DMS153 treated with DMSO at 0.1 percent for 48 hours (cell line): ENCODE measurements around the gene DPM2.
A peak's percentile ranks its signal among the peaks of the same experiment; 100 is the strongest.

Source experiments
- DNase-seq: peaks from one replicate; lab custom pipeline; 2025; ENCODE audit not compliant: unreplicated experiment; lab: John Stamatoyannopoulos, UW

Gene DPM2

DNA sequence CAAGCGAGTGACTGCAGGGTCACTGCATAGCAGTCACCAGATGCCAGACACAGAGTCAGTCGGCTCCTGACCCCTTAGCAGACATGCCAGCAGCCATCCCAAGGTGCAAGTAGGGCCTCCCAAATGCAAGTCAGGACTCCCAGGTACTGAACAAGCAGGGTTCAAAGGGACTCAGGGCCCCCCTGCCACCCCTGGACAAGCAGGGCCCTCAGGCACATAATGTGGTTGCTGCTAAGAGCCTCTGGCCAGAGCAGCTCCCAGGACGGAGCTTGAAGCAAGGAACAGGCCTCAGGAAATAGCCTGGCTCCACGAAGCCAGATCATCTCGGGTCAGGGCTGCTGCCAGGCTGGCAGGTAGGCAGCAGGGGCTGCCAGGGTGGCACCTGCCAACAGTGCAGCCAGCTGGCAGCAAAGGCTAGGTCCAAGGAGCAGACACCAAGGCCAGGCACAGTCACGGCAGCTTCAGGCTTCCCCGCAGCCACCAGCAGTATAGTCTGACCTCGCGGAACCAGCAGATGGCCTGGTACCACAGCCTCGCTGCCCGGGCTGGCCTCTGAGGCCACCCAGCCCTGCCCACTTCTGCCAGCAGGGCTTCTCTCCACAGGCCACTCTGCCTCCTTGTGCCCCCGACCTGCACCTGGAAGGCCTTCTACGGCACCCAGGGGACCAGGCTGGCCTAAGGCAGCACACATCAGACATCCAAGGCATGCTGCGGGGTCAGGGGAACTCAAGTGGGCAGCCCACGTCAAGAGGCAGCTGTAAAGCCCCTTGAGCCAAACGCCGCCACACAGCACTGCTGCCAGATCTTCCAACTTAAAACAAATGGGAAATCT lies 35.7 kb upstream of the DPM2 start:
- no peak for DNase-seq

DNA sequence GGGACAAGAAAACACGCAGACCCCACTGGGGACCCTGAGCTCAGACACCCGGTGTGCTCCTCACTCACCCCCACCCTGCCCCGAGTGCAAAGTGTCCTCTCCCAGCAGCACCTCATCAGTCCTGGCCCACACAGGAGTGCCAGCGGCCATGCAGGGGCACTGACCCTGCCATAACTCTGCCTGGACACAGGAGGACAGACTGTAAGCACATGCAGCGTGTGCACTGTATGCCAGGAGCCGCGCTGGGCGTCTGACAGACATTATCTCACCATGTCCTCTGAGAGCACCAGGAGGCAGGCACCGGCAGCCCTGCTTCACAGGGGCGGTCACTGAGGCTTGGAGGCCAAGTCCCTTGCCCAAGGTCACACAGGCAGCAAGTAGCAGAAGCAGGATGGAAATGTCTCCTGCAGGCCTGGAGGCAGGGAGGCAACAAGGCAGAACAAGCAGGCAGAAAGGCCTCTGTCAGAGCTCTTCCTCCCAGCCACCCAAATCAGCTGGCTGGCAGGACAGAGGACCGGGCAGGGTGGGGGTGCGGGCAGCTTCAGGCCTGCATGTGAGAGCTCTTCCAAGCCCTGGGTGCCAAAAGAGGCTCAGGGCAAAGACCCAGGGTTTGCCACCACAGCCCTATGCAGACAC lies 34.7 kb upstream of the DPM2 start:
- no peak for DNase-seq

DNA sequence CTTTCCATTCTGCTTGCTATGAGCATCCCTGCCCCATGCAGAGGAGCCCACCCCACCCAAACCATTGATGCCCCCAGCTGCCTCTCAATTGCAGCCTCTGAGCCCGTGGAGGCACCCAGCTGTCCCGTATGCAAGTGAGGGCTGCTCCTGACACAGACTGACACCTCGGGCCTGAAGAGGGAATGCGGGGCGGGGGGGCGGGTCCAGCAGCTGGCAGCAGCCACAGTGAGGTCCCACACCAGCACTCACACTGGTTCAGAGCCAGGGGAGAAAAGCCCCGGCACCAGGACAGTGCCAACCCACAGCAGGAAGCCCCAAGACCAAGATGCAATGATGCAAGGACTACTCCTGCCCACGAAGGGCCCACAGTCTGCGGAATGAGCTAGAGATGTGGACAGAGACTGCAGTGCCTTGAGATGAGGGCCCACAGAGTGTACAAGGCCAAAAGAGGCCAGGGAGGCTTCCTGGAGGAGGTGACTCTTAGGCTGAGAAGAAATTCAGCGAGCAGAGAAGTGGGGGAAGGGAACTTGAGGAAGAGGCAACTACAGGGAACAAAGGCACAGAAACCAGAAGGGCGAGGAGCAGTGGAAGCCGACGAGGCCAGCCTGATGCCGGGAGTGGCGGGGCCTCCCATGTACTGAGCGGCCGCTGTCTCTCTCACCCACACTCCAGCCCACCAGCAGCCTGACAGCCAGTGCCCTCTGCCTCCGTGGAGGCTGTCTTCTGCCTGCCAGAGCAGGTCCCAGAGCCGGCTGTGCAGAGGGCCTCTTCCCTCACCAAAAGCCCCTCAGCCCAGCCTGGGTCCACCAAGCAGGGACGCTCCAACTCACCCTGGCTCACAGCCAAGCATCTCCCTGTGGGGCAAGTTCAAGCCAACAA lies 33.9 kb upstream of the DPM2 start:
- DNase-seq, result no peak

DNA sequence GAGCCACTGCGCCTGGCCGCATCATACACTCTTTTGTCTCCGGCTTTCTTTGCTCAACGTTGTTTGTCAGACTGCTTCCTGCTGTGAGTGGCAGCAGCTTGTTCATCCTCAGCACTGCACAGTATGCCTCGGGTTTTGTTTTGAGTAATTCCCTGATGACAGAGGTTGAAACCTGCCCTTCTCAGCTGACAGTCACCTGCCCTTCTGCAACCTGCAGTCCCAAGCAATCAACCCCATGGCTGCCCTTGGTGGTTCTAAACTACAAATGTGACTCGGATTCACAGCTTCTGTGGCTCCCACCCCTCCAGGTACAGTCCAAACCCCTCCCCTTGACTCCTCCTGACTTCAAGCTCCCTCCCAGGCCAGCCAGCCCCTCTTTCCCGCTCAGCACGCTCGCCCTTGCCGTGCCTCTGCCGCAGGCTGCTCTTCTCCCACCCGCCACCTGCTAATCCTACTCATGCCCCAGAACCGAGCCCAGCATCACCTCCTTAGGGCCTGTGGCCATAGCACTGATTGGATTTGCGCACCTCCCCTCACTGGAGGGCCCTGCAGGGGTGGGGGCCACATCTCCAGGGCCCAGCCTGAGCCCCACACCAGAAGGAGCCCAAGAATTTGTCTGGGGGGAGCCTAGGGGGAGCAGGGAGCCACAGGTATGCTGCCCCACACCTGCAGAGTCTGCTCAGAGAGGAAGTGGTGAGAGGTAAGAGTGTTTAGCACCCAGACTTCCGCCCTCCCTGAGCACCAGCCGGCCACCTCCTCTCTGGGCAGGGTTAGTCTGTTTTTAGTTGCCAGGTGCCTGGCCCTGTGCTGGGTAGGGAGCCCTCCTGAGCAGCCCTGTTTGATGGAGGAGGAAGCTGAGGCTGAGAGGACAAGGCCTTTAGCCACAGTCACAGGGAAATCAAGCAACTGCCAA lies 33.0 kb upstream of the DPM2 start:
- peak; percentile 87 for DNase-seq

DNA sequence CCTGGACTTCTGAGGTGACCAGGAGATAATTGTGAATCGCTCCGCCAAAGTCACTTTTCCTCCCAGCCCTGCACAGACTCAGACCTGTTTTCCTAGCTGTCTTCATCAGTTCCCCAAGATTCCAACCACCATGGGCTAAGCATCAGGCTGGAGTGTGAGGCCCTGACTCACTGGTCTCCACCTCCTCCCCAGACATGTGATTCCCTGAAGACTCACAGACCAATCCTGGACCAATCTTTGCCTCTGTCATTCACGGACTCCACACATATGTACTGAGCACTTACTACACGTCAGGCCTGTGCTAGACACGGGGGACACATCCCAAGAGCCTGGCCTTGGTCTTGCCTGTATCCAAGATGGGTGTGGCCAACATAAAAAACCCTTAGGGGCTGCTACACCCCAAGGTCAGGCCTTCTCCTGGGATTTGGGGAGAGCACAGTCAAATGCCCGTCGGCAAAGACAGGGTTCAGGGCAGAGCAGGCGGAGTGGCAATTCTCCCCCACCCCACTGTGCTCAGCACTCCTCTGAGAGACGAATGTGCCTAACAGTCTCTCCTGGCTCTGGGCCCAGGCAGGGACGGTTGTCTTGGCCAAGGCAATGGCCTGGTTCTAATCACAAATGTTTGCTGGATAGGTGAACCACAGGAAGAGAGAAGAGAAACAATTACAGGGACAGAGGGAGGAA lies 31.2 kb upstream of the DPM2 start:
- peak; percentile 38 for DNase-seq

DNA sequence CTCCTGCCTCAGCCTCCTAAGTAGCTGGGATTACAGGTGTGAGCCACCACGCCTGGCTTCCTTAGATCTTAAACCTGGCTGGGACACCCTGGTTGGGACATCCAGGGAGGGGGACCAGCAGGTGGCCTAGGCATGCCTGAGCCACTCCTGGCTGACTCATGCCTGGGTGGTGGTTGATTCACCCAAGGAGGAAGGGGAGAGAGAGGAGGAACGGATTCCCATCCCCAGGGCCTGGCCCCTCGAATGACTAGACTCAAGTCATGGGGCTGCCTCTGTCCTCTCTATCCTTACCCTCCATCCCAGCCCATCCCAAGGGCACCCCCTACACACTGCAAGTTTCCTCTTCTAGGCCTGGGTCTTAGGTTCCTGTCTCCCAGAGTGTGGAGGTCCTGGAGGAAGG lies 30.4 kb upstream of the DPM2 start:
- DNase-seq, result no peak

DNA sequence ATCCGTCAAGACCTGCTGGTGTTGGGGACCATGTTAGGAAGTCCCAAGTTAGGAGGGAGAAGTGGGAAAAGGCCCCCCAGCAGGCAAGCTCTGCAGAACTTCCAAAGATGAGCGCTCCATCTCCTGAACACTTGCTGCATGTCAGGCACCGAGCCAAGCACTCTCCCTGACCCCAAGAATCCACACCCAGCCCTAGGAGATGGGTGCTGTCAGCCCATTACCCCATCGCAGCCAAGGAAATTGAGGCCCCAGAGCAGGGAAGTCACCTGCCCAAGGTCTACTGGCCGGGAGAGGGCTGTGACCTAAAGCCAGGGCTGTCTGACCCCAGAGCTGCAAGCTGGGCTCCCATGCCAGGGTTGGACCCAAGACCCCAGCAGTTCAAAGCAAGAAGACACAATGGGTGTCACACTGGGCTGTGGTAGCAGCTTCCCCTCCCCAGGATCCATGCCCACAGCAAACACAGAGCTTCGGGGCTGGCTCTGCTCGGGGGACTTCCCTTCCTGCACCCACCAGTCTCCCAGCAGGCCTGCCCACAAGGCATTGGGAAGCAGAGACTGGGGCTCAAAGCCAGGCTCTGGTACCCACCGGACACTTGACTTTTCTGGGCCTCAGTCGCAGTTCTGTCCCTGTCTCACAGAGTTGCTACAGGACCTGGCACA lies 29.6 kb upstream of the DPM2 start:
- no peak for DNase-seq

DNA sequence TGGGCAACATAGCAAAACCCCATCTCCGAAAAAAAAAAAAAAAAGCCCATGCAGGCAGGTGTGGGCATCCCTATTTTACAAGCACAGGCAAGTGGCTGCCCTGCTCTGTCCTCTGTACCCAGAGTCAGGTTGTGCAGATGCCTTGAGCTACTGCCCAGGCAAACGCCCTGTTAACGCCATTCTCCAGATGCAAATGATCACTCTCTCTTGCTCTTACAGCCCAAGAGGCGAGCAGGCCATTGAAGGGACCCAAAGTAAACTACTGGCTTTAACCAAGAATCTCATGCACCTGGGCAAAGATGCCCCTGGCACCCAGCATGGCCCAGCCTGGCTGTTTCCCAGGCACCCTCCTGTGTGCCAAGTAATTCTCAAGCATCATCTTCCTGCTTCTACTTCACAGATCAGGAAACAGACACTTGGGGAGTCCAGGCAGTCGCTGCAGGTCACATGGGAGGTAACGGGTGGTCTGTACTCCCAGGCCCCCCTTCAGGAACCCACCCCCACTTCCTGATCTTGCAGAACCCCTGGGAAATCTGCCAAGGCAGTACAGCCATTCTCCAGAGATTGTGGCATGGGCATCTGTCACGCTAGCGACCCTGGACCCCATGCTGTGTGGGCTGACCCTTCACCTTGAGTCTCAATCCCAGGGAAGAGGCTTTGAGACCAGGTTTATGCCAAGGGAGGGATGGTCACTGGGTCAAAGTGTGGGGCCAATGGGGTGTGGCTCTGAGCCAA lies 28.9 kb upstream of the DPM2 start:
- DNase-seq, result no peak

DNA sequence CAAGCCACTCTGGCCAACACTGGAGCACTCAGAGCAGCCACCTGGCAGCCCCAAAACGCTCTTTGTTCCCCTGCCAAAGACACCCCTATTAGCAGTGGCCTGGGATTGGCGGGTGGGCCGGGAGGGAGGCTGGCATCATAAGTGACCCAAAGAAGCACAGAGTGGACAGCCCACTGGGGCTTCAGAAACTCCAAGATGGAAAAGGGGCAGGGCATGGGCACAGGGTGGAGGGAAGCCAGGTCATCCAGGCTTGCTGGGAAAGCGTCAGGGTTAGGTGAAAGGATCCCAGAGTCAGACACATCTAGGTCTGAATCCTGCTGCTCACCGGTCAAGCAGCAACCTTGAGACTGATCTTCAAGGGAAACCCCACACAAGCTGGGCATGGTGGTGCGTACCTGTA lies 28.3 kb upstream of the DPM2 start:
- DNase-seq, result no peak

DNA sequence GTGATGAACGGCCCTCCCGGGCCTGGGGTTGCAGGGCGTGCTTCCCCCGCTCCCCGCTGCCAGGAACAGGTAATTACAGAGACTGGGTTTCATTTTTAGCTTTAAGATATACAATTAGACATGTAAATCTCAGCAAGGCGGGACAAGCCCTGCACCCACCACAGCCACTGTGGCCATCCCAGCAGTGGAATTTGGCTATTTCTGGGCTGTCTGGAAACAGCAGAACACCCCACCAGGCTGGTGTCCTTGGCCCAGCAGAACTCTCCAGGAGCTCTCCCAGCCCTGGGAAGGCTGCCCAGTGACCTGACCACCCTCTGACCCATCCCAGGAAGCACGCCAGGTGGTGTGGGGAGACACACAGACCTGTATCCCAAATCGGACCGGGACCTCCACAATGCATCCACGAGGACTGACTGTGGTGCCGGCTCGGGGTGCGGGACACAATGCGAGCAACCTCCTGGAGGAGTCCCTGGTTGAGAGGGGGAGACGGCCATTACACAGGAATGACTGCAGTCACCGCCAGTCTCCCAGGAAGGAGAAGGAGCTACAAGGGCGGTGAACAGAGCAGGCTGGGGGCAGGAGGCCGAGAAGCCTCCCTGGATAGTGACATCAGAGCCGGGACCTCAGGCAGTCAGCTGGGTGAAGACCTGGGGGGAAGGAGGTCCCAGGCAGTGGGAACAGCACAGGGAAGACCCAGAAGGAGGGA lies 25.9 kb upstream of the DPM2 start:
- DNase-seq, result no peak

DNA sequence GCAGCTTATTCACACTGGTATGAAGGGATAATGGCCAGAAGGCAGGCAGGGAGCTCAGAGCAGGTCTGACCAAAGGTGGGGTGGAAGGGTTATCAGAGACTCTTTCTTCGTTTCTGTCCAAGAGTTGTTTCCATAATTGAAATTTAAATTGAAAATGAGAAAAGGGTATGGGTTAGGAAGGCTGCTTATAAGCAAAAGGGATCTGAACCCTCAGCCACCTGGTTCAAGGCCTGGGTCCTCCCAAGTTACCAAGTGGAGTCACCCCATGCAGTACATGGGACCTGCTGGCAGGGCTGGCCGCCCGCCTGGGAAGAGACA lies 25.3 kb upstream of the DPM2 start:
- DNase-seq, result no peak

DNA sequence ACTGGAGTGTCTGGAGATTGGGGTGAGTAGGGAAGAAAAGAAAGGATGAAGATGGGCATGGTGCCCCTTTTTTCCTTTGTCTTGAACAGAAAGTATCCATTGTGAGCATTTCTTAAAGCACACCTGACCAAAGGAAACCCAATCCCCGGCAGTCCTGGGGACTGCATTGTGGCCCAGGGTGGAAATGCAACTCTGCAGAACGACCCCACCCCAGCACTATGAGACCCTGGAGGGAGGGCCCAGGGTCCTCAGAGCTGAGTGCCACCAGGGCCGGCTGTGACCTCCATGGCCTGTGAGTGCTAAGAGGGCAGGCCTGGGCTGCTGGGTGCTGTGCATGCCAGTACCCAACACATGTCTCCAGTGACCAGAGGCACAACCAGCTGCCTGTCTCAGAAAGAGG lies 24.6 kb upstream of the DPM2 start:
- no peak for DNase-seq

DNA sequence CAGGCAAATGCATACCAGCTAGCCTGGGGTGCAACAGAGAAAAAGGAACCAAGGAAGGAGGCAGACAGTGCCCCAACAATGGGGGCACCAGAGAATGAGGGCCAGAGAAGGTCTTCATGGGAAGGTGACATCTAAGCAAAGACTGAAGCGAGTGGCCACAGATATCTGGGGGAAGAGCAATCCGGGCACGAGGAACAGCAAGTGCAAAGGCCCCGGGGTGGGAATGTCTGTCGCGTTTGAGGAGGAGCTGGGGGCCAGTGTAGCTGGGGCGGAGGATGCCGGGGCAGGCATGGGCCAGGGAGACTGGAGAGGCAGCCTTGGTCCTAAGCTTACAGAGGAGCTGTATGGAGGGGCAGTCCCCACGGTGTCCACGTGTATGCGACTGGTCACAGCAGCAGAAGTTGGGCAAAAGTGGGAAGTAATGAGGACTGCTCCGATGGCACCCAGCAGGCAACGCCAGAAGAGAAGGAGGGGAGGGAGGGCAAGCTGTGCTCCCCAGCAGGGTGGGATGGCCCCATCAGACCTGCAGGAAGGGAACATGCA lies 24.0 kb upstream of the DPM2 start:
- no peak for DNase-seq

DNA sequence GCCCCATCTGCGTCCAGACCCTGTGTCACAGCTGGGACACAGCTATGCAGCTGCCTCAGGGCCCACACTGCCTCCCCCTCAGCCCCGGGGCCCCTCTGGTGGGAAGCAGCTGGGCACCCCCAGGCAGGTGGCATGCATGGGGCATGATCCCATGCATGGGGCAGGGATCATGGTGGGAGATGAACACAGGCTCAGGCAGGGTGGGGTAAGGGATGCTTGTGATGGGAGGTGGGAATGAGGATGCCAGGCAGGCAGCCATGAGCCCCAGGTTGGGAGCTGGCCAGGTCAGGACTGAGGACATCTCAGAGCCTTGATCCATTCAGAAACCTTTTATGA lies 23.5 kb upstream of the DPM2 start:
- DNase-seq, result no peak

DNA sequence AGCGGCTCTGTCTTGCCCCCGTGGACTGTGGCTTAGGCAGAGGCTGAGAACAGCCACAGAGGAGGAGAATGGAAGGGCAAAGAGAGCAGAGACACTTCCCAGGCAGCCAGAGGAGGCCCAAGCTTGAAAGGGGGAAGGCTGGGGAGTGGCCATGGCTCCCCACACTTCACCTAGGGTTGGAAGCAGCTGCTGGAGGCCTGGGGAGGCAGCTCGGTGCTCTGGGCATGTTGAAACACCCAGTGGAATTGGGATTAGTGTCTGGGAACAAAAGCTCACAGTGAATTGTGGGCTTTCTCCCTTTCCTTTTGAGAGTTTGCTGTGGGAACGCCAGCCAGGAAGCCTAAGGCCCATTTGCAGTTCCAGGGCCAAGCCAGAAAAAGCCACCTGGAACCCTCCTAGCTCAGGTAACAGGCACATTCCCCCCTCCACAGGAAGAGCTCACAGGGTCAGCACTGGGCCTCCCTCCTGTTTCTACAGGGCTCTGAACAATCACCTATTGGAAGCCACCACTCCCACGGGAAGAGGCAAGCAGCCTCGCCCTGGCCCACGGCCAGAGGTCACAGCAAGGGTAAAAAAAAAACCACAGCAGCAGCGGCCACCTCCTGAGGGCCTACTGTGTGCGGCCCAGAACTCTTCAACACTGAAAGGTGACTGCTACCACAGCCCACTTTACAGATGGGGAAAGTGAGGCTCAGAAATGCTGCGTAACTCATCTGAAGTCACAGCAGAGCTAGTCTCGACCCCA lies 22.9 kb upstream of the DPM2 start:
- peak; percentile 46 for DNase-seq

DNA sequence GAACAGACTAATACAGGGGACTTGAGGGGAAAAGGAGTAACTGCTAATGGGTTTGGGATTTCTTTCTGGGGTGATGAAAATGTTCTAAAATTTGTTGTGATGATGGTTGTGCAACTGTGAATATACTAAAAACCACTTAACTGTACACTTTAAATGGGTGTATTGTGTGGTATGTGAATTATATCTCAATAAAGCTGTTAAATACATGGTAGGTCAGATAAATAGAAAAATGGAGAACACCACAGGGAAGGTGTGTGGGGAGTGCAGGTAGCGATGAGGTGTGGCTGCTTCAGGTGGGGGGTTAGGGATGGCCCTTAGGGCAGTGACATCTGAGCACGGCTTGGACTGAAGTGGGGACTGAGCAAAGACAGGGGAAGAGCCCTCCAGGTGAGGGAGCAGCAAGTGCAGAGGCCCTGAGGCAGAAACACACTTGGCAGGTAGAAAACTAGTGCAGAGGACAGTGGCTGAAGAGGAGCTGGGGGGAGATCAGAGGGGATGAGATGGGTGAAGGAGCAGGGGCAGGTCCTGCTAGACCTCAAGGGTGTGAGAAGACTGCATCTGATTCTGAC lies 22.3 kb upstream of the DPM2 start:
- DNase-seq, result no peak

DNA sequence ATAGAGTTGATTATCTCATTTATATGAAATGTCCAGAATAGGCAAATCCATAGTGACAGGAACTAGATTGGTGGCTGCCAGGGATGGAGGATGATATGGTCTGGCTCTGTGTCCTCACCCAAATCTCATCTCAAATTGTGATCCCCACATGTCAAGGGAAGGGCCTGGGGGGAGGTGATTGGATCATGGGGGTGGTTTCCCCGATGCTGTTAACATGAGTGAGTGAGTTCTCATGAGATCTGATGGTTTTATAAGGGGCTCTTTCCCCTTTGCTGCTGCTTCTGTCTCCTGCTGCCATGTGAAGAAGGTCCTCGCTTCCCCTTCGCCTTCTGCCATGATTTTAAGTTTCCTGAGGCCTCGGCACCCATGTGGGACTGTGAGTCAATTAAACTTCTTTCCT lies 21.7 kb upstream of the DPM2 start:
- DNase-seq, result no peak
